Measurements from ENCODE around the gene TLE1.
A peak's percentile ranks its signal among the peaks of the same experiment; 100 is the strongest.
"Not testable (repeated sequence)": the region's sequence is repeated elsewhere in the genome, so short reads cannot be mapped to it uniquely, and the experiment has no call there.

TLE1 gene

GRCh38 chr9:81611664-81612063 is 77.7 kb downstream of the TLE1 start:
- DNase-seq (ENCODE audit: low read depth in 2 of 2) = no peak
- no peak overlapping the region for H3K4me3 ChIP-seq (replicated peaks in 1 of 2; ENCODE audit: low read depth in 2 of 2, low read length in 2 of 2)
- no peak for TF ChIP-seq CTCF (IDR thresholded peaks at IDR 0.05; ENCODE audit: low read depth, low read length)

GRCh38 chr9:81610740-81611107 is 78.6 kb downstream of the TLE1 start:
- DNase-seq (ENCODE audit: low read depth in 2 of 2) = no peak
- no peak for TF ChIP-seq CTCF (IDR thresholded peaks at IDR 0.05; ENCODE audit: low read depth, low read length)
- no peak overlapping the region for H3K4me3 ChIP-seq (replicated peaks in 1 of 2; ENCODE audit: low read depth in 2 of 2, low read length in 2 of 2)

- DNase-seq (ENCODE audit: low read depth in 2 of 2) = peak; percentile 9 to 48
- no peak for TF ChIP-seq CTCF (IDR thresholded peaks at IDR 0.05; ENCODE audit: low read depth, low read length)
- no peak overlapping the region for H3K4me3 ChIP-seq (replicated peaks in 1 of 2; ENCODE audit: low read depth in 2 of 2, low read length in 2 of 2)
Observed at GRCh38 chr9:81609782-81610739, 79.3 kb downstream of the TLE1 start.

GRCh38 chr9:81608289-81608657 is 81.1 kb downstream of the TLE1 start:
- no peak for DNase-seq (ENCODE audit: low read depth in 2 of 2)
- no peak for TF ChIP-seq CTCF (IDR thresholded peaks at IDR 0.05; ENCODE audit: low read depth, low read length)
- no peak overlapping the region for H3K4me3 ChIP-seq (replicated peaks in 1 of 2; ENCODE audit: low read depth in 2 of 2, low read length in 2 of 2)

- no peak for DNase-seq (ENCODE audit: low read depth in 2 of 2)
- TF ChIP-seq CTCF (IDR thresholded peaks at IDR 0.05; ENCODE audit: low read depth, low read length) = no peak
- no peak overlapping the region for H3K4me3 ChIP-seq (replicated peaks in 1 of 2; ENCODE audit: low read depth in 2 of 2, low read length in 2 of 2)
Observed at GRCh38 chr9:81607593-81608288, 81.6 kb downstream of the TLE1 start.

GRCh38 chr9:81606261-81606660 is 83.1 kb downstream of the TLE1 start:
- not testable (repeated sequence) for H3K4me3 ChIP-seq (replicated peaks in 1 of 2; ENCODE audit: low read depth in 2 of 2, low read length in 2 of 2); DNase-seq (ENCODE audit: low read depth in 2 of 2)

GRCh38 chr9:81605170-81605670 is 84.1 kb downstream of the TLE1 start:
- no peak for DNase-seq (ENCODE audit: low read depth in 2 of 2)
- TF ChIP-seq CTCF (IDR thresholded peaks at IDR 0.05; ENCODE audit: low read depth, low read length) = no peak
- H3K4me3 ChIP-seq (replicated peaks in 1 of 2; ENCODE audit: low read depth in 2 of 2, low read length in 2 of 2) = no peak overlapping the region

All from cardiac fibroblast (primary cell).